DOHH2 (cell line): Measurements from ENCODE around the gene TXNDC11.

Experiments used
- H3F3A ChIP-seq: fragments of 200-600 bp; sonication (generic), shearing (Covaris generic); 2 replicates; pipeline ENCODE4 v1.6.0; 2016; ENCODE audit warnings: antibody characterized with exemption, mild to moderate bottlenecking; ENCODE audit not compliant: control insufficient read depth, insufficient read depth
- H3K27ac ChIP-seq: fragments of 200-600 bp; sonication (generic); 2 replicates; pipeline ENCODE4 v1.5.1; 2014; ENCODE audit warnings: low read depth, mild to moderate bottlenecking, low read length, moderate library complexity
- H3K27me3 ChIP-seq: fragments of 200-600 bp; sonication (generic); 2 replicates; pipeline ENCODE4 v1.6.1; 2014; ENCODE audit warnings: mild to moderate bottlenecking, low read length, mixed read lengths; ENCODE audit not compliant: control insufficient read depth
- H3K36me3 ChIP-seq: fragments of 200-600 bp; sonication (generic); 2 replicates; pipeline ENCODE4 v1.6.1; 2014; ENCODE audit warnings: mild to moderate bottlenecking, low read length, moderate library complexity, mixed read lengths; ENCODE audit not compliant: control insufficient read depth
- H3K4me1 ChIP-seq: fragments of 200-600 bp; sonication (generic); 2 replicates; pipeline ENCODE4 v1.6.1; 2014; ENCODE audit warnings: mild to moderate bottlenecking, low read length, mixed read lengths; ENCODE audit not compliant: control insufficient read depth
- H3K4me2 ChIP-seq: fragments of 200-600 bp; sonication (generic); 2 replicates; pipeline ENCODE4 v1.6.0; 2014; ENCODE audit warnings: mild to moderate bottlenecking, low read length, moderate library complexity
- H3K4me3 ChIP-seq: fragments of 200-600 bp; sonication (generic); 2 replicates; pipeline ENCODE4 v1.5.1; 2014; ENCODE audit warnings: mild to moderate bottlenecking, low read length, mixed read lengths
- H3K79me2 ChIP-seq: fragments of 200-600 bp; sonication (generic); 2 replicates; pipeline ENCODE4 v1.6.1; 2014; ENCODE audit warnings: mild to moderate bottlenecking, low read length, mixed read lengths; ENCODE audit not compliant: control insufficient read depth
- H3K9me2 ChIP-seq: fragments of 200-600 bp; sonication (generic); replicated peaks from 2 replicates; pipeline ENCODE4 v1.6.1; 2014; ENCODE audit warnings: mild to moderate bottlenecking, low read length, mixed read lengths; ENCODE audit not compliant: control insufficient read depth
- H3K9me3 ChIP-seq: fragments of 200-600 bp; sonication (generic); 2 replicates; pipeline ENCODE4 v1.6.1; 2014; ENCODE audit warnings: antibody characterized with exemption, low read length, mixed read lengths; ENCODE audit not compliant: control insufficient read depth, insufficient read depth
- H4K20me1 ChIP-seq: fragments of 200-600 bp; sonication (generic); 2 replicates; pipeline ENCODE4 v1.6.0; 2014; ENCODE audit warnings: low read depth, mild to moderate bottlenecking, antibody characterized with exemption, low read length, moderate library complexity; ENCODE audit not compliant: control insufficient read depth, insufficient read depth
- CTCF ChIP-seq: fragments of 200-600 bp; sonication (generic); IDR thresholded peaks from one replicate; pipeline ENCODE4 v1.5.1; 2014; ENCODE audit warnings: antibody characterized with exemption, mild to moderate bottlenecking, low read depth, low read length; ENCODE audit not compliant: poor library complexity, severe bottlenecking
- EZH2phosphoT487 ChIP-seq: fragments of 200-600 bp; sonication (generic); IDR thresholded peaks from 2 replicates; pipeline ENCODE4 v1.6.1; 2017; ENCODE audit warnings: borderline replicate concordance, mild to moderate bottlenecking, antibody characterized with exemption, low read length, moderate library complexity, mixed read lengths

Gene TXNDC11

GRCh38 chr16:11734653-11735043, 8.0 kb downstream of the TXNDC11 start:
- Histone ChIP-seq H3F3A (no peaks in the 10 kb centered on the region; the same call in 1 of the 2 replicates), H3K36me3 (peaks cover 81% of the 10 kb centered on the region), H3K79me2 (peaks cover 56% of the 10 kb centered on the region), H3K9me2 (no peaks in the 10 kb centered on the region), H4K20me1 (peaks cover 4% of the 10 kb centered on the region; the same call in 1 of the 2 replicates), H3K4me2 (peak overlapping the region; percentile 43), H3K27me3 (no peaks in the 10 kb centered on the region), H3K4me3 (no peak overlapping the region), H3K9me3 (no peaks in the 10 kb centered on the region), H3K4me1 (peaks cover 43% of the 10 kb centered on the region), H3K27ac (no peak overlapping the region)
- TF ChIP-seq CTCF = no peak
- TF ChIP-seq EZH2phosphoT487 = no peak

- Histone ChIP-seq H3K4me1 (peaks cover 38% of the 10 kb centered on the region), H3K27ac (peak overlapping the region; percentile 14; the same call in 1 of the 2 replicates), H3K27me3 (no peaks in the 10 kb centered on the region), H3K79me2 (peaks cover 50% of the 10 kb centered on the region), H3K9me2 (no peaks in the 10 kb centered on the region), H3K9me3 (no peaks in the 10 kb centered on the region), H3K4me2 (peak overlapping the region; percentile 43), H3K36me3 (peaks cover 86% of the 10 kb centered on the region), H3K4me3 (no peak overlapping the region), H4K20me1 (peaks cover 4% of the 10 kb centered on the region; the same call in 1 of the 2 replicates), H3F3A (no peaks in the 10 kb centered on the region; the same call in 1 of the 2 replicates)
- TF ChIP-seq EZH2phosphoT487 (no peak), CTCF (no peak)
Measured at GRCh38 chr16:11734025-11734652, 8.5 kb downstream of the TXNDC11 start.

- TF ChIP-seq EZH2phosphoT487 = no peak
- TF ChIP-seq CTCF = no peak
- Histone ChIP-seq H3K4me2 (no peak overlapping the region), H3K79me2 (peaks cover 29% of the 10 kb centered on the region), H3K9me2 (no peaks in the 10 kb centered on the region), H3K4me3 (no peak overlapping the region), H3K27ac (no peak overlapping the region), H3K4me1 (peaks cover 23% of the 10 kb centered on the region), H4K20me1 (no peaks in the 10 kb centered on the region), H3K9me3 (no peaks in the 10 kb centered on the region), H3K36me3 (peaks cover 82% of the 10 kb centered on the region), H3F3A (peaks cover 4% of the 10 kb centered on the region), H3K27me3 (no peaks in the 10 kb centered on the region)
Measured at GRCh38 chr16:11731222-11731621, 11.4 kb downstream of the TXNDC11 start.
